GM12878 (cell line): ENCODE measurements around the gene DNASE1L3. TPM values are rescaled to one million over a fixed set of nuclear protein-coding genes. Genes with fewer than 3 reads are reported as not detected.

Source experiments
- ATAC-seq: fragments of 200-7000 bp; cut with Tn5 transposase; 3 replicates; pipeline ENCODE4 v1.9.1; 2020; ENCODE audit warnings: mild to moderate bottlenecking, moderate library complexity
- BruUV-seq: library from RNA; stranded (reverse); fragments of 400-500 nt; replicated peaks from 2 replicates; lab custom pipeline; 2021; lab: Mats Ljungman, UMichigan
- CTCF ChIA-PET: fragments of 300-600 bp; sonication (Branson Sonifier 250); formaldehyde crosslinking; extraction: SDS; loops from one replicate; lab custom pipeline; 2021; ENCODE audit warnings: inconsistent platforms; lab: Yijun Ruan, JAX
- POLR2A ChIA-PET: fragments of 350-600 bp; formaldehyde crosslinking; extraction: SDS; loops from one replicate; lab custom pipeline; 2021; ENCODE audit warnings: inconsistent platforms; lab: Charles Lee
- RAD21 ChIA-PET: fragments of 300-600 bp; sonication (Branson Sonifier 250); formaldehyde crosslinking; loops from one replicate; lab custom pipeline; 2023; ENCODE audit warnings: antibody characterized with exemption; ENCODE audit not compliant: unreplicated experiment; lab: Charles Lee
- SMC1A ChIA-PET: fragments of 300-600 bp; sonication (Branson Sonifier 250); formaldehyde crosslinking; loops from one replicate; lab custom pipeline; 2023; ENCODE audit not compliant: unreplicated experiment, uncharacterized antibody; lab: Charles Lee
- DNase-seq: peaks from one replicate; pipeline ENCODE4 v3.0.0-alpha.2; 2011; ENCODE audit warnings: low read depth, low spot score
- FAIRE-seq: peaks from 3 replicates; lab custom pipeline; 2011; peaks lifted over from hg19 to GRCh38; lab: Jason Lieb, UNC
- H2AFZ ChIP-seq: 2 replicates; pipeline ENCODE4 v1.6.0; 2011; ENCODE audit warnings: low read depth, low read length, control low read depth; ENCODE audit not compliant: control insufficient read depth
- H3K27ac ChIP-seq: 2 replicates; pipeline ENCODE4 v1.5.1; 2011; ENCODE audit warnings: control low read depth; ENCODE audit not compliant: control insufficient read depth, insufficient read depth
- H3K27me3 ChIP-seq, 2 experiments: replicated peaks in 1 of 2; 2 replicates each; pipeline versions ENCODE4 v1.6.0 to v1.6.1; 2011; ENCODE audit warnings: low read length in 1 of 2; ENCODE audit not compliant: control insufficient read depth in 2 of 2, insufficient read depth in 2 of 2
- H3K36me3 ChIP-seq, 2 experiments: 2 replicates each; pipeline ENCODE4 v1.5.1; 2011; ENCODE audit warnings: low read length in 1 of 2; ENCODE audit not compliant: control insufficient read depth in 2 of 2, insufficient read depth in 2 of 2
- H3K4me1 ChIP-seq: 2 replicates; pipeline ENCODE4 v1.6.1; 2011; ENCODE audit warnings: mild to moderate bottlenecking, low read length, moderate library complexity, mixed read lengths; ENCODE audit not compliant: control insufficient read depth, insufficient read depth
- H3K4me2 ChIP-seq: 2 replicates; pipeline ENCODE4 v1.6.0; 2011; ENCODE audit warnings: control low read depth; ENCODE audit not compliant: control insufficient read depth, insufficient read depth
- H3K4me3 ChIP-seq: fragments of 200-600 bp; sonication (generic); 2 replicates; pipeline ENCODE4 v1.5.1; 2016
- H3K79me2 ChIP-seq: 2 replicates; pipeline ENCODE4 v1.6.0; 2011; ENCODE audit warnings: low read length; ENCODE audit not compliant: control insufficient read depth, insufficient read depth
- H3K9ac ChIP-seq: 2 replicates; pipeline ENCODE4 v1.8.0; 2011; ENCODE audit warnings: low read length, control low read depth, mixed read lengths; ENCODE audit not compliant: control insufficient read depth, insufficient read depth
- H3K9me3 ChIP-seq: replicated peaks from 3 replicates; pipeline ENCODE4 v1.5.1; 2011; ENCODE audit warnings: mild to moderate bottlenecking, low read length; ENCODE audit not compliant: control insufficient read depth, insufficient read depth
- H4K20me1 ChIP-seq: 2 replicates; pipeline ENCODE4 v1.6.0; 2011; ENCODE audit not compliant: control insufficient read depth, insufficient read depth
- ATF3 ChIP-seq: IDR thresholded peaks from 2 replicates; pipeline ENCODE4 v1.6.1; 2011; ENCODE audit warnings: low read depth, mild to moderate bottlenecking, low read length, moderate library complexity, borderline replicate concordance; ENCODE audit errors: extremely low read depth
- BCL11A ChIP-seq: IDR thresholded peaks from 2 replicates; pipeline ENCODE4 v1.6.1; 2011; ENCODE audit warnings: low read depth, low read length
- BCLAF1 ChIP-seq: fragments of 450-650 bp; IDR thresholded peaks from 2 replicates; pipeline ENCODE4 v1.6.1; 2017; ENCODE audit warnings: antibody characterized with exemption, mild to moderate bottlenecking, moderate library complexity
- CHD2 ChIP-seq: IDR thresholded peaks from 2 replicates; pipeline ENCODE4 v1.6.1; 2011; ENCODE audit warnings: low read depth, low read length, improper control_type of control experiment, borderline replicate concordance
- NFIC ChIP-seq: IDR thresholded peaks from 2 replicates; pipeline ENCODE4 v1.6.1; 2012; ENCODE audit warnings: low read depth, mild to moderate bottlenecking, inconsistent platforms, low read length, moderate library complexity
- NFXL1 ChIP-seq: fragments of 450-650 bp; IDR thresholded peaks from 2 replicates; pipeline ENCODE4 v1.6.1; 2017; ENCODE audit warnings: antibody characterized with exemption, mild to moderate bottlenecking, borderline replicate concordance
- POLR2A ChIP-seq: IDR thresholded peaks from 2 replicates; pipeline ENCODE4 v1.6.1; 2011; ENCODE audit warnings: low read depth, mild to moderate bottlenecking, low read length
- POLR2AphosphoS2 ChIP-seq: IDR thresholded peaks from 2 replicates; pipeline ENCODE4 v1.6.1; 2011; ENCODE audit warnings: low read depth, mild to moderate bottlenecking, low read length, improper control_type of control experiment, moderate library complexity
- SIN3A ChIP-seq: IDR thresholded peaks from 2 replicates; pipeline ENCODE4 v1.6.1; 2012; ENCODE audit warnings: low read depth, low read length, improper control_type of control experiment
- SRF ChIP-seq, 2 experiments: IDR thresholded peaks; 2 replicates each; pipeline ENCODE4 v1.6.1; 2011; ENCODE audit warnings: low read depth in 2 of 2, low read length in 2 of 2, mild to moderate bottlenecking in 1 of 2, moderate library complexity in 1 of 2
- ZBED1 ChIP-seq: IDR thresholded peaks from 2 replicates; pipeline ENCODE4 v1.6.1; 2016; ENCODE audit warnings: borderline replicate concordance
- ZNF592 ChIP-seq: fragments of 450-650 bp; IDR thresholded peaks from 2 replicates; pipeline ENCODE4 v1.6.1; 2017; ENCODE audit warnings: mild to moderate bottlenecking, moderate library complexity
- ZNF687 ChIP-seq: fragments of 450-650 bp; IDR thresholded peaks from 2 replicates; pipeline ENCODE4 v1.6.1; 2017; ENCODE audit warnings: mild to moderate bottlenecking, moderate library complexity
- WGBS: methylation state at CpG from one replicate; pipeline ENCODE4 v1.1.6; 2016; ENCODE audit warnings: low lambda C conversion rate; ENCODE audit not compliant: insufficient replicate concordance, insufficient coverage; ENCODE audit errors: missing lambda C conversion rate; 5-methylcytosine and 5-hydroxymethylcytosine counted together
- in situ Hi-C: fragments of 300-500 bp; cut with MboI; formaldehyde crosslinking; loops from 9 replicates; pipeline ENCODE4 v1.14.3; 2018; ENCODE audit warnings: mixed read lengths
- intact Hi-C: fragments of 100-400 bp; cut with micrococcal nuclease; formaldehyde crosslinking; loops from one replicate; pipeline ENCODE4 v1.14.2; 2022; ENCODE audit not compliant: unreplicated experiment
- polyA plus RNA-seq, 11 experiments: library from polyadenylated mRNA; depleted of rRNA in 4 of 11; unstranded in 6 of 11; stranded (reverse) in 5 of 11; fragments of >200 nt; fragmentation: Nextera tagmentation in 4 of 11; fragmentation: Illumina TruSeq in 1 of 11; extraction: Ambion mirVana in 4 of 11; extraction: Trizol in 1 of 11; gene quantifications; 1 replicate in 1 of 11; 2 replicates in 10 of 11; pipeline versions ENCODE4 v1.2.1 to v1.2.3, GENCODE V29; 2011 to 2016; ENCODE audit warnings: inconsistent platforms in 2 of 11, missing spikeins in 2 of 11, low read depth in 1 of 11
- total RNA-seq, 4 experiments: library from RNA; depleted of rRNA in 3 of 4; stranded (reverse); fragments of >200 nt in 3 of 4; fragmentation: Illumina TruSeq in 1 of 4; extraction: Trizol in 1 of 4; gene quantifications; 2 replicates each; pipeline versions ENCODE4 v1.2.1 to v1.2.3, GENCODE V29; 2013 to 2021

DNASE1L3 gene
- total and polyA plus RNA-seq, 10 of the 15 experiments (the other 5 are each of a cell fraction or from before 2014, with no cell fraction given): 3.2 to 72.1 (median 6.3) TPM

GRCh38 chr3:58256061-58256460 is 45.3 kb upstream of the DNASE1L3 start:
- in situ Hi-C loops: no loop called here
- ChIA-PET RAD21 (interaction anchor here (1.4 kb wide), 1 partner anchor 22 kb away, joined by 3 read pairs; no protein-coding TSS in a partner anchor), SMC1A (interaction anchor here (1.0 to 2.8 kb wide), 2 partner anchors 13 to 43 kb away, joined by 4 to 11 read pairs; no protein-coding TSS in a partner anchor), CTCF (no interaction called here), POLR2A (no interaction called here)
- Histone ChIP-seq H2AFZ (no peak overlapping the region), H3K27me3 (no peaks in the 10 kb centered on the region), H3K79me2 (no peaks in the 10 kb centered on the region), H3K4me3 (no peak overlapping the region), H4K20me1 (no peaks in the 10 kb centered on the region), H3K27ac (no peak overlapping the region), H3K9me3 (no peaks in the 10 kb centered on the region), H3K4me2 (no peak overlapping the region), H3K4me1 (no peaks in the 10 kb centered on the region), H3K9ac (no peak overlapping the region), H3K36me3 (peaks cover 0 to 10% of the 10 kb centered on the region in 2 experiments; a peak in 2 of 4 replicates)
- intact Hi-C loops: no loop called here
- no TSS peak for BruUV-seq
- peak; percentile 23 for FAIRE-seq
- 61% methylated on average over 1 of the region's 1 CpG for WGBS
- DNase-seq: no peak
- ATAC-seq: no peak
- no peak for TF ChIP-seq SRF (IDR thresholded peaks at IDR 0.05; ENCODE audit: low read depth in 2 of 2, low read length in 2 of 2)
- no peak for TF ChIP-seq NFIC
- TF ChIP-seq CHD2: no peak
- TF ChIP-seq POLR2AphosphoS2: no peak
- TF ChIP-seq SIN3A: no peak
- no peak for TF ChIP-seq ZNF687
- TF ChIP-seq ATF3: no peak
- no peak for TF ChIP-seq NFXL1
- no peak for TF ChIP-seq ZNF592
- no peak for TF ChIP-seq ZBED1
- no peak for TF ChIP-seq BCL11A
- TF ChIP-seq POLR2A: no peak
- no peak for TF ChIP-seq BCLAF1
